Heart left ventricle (tissue), 13 donors: ENCODE results near the gene SPTBN2.

ENCODE experiments used
- POLR2A ChIP-seq, 2 donors: fragments of 450-650 bp; IDR thresholded peaks; one replicate each; pipeline ENCODE4 v1.6.1; 2017; ENCODE audit warnings: antibody characterized with exemption in 2 of 2, mild to moderate bottlenecking in 2 of 2, moderate library complexity in 2 of 2
- TF ChIP-seq, protein P1 (sequence below), 12 donors: fragments of 200-600 bp; sonication (generic) in 4 of 12; IDR thresholded peaks; one replicate each; pipeline versions ENCODE4 v1.5.0 to v1.8.0; 2018 to 2022; ENCODE audit warnings: antibody characterized with exemption in 12 of 12, mild to moderate bottlenecking in 5 of 12
- donor health status: ischemic (EF 13 %, LVEDD 7.1; RV severe dilation, severe dysfunction).
- donor health status: DM: no; HTN: yes; CAD: no.
- donor health status: DM: no; HTN: no; CAD: no.
- donor health status: ischemic (EF 25% LVEDD 6.9; RV normal size, moderate dysfunction).
- donor health status: ischemic (EF 25% LVEDD 5.7; RV mildly dilated, moderate dysfunction).
- donor health status: ischemic (EF 35%, LVEDD 5.7; RV mildly dilated, moderate dysfunction).
- donor health status: nonischemic (EF 11% LVEDD 7.7; RV severe dilation, severe dysfunction).
- donor health status: DM: yes; HTN: yes; CAD: no.
- donor health status: PGD.
- donor health status: ischemic (EF 29% LVEDD 5.4; RV normal size, mild dysfunction).
- donor health status: nonischemic (EF 23%, LVEDD 6.1; RV moderate dilation, normal function).

DNA sequence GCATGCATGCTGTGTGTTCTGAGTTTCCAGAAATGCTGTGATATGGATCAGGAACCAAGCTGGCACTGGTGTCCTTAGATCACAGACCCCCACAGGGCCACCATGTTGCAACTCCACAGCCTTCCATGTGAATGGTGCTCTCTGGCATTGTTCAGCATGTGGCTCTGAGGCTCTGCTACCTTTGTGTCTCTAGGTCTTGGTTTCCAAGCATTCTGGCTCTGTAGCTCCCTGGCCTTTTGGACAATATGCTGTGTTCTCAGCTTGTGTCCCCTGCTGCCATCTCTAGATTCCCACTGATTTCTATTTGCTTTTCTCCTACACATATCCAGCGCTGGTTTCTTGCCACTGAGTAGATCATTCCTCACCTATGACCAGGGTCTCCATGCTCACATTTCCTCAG is 3.9 kb downstream of the SPTBN2 start:
- TF ChIP-seq, protein P1, sequence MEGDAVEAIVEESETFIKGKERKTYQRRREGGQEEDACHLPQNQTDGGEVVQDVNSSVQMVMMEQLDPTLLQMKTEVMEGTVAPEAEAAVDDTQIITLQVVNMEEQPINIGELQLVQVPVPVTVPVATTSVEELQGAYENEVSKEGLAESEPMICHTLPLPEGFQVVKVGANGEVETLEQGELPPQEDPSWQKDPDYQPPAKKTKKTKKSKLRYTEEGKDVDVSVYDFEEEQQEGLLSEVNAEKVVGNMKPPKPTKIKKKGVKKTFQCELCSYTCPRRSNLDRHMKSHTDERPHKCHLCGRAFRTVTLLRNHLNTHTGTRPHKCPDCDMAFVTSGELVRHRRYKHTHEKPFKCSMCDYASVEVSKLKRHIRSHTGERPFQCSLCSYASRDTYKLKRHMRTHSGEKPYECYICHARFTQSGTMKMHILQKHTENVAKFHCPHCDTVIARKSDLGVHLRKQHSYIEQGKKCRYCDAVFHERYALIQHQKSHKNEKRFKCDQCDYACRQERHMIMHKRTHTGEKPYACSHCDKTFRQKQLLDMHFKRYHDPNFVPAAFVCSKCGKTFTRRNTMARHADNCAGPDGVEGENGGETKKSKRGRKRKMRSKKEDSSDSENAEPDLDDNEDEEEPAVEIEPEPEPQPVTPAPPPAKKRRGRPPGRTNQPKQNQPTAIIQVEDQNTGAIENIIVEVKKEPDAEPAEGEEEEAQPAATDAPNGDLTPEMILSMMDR (IDR thresholded peaks at IDR 0.05): no peak
- no peak for TF ChIP-seq POLR2A (IDR thresholded peaks at IDR 0.05)
